SU-DHL-6 (cell line): ENCODE measurements around the gene MGMT.

Experiments used
- H2AFZ ChIP-seq: fragments of 200-600 bp; sonication (generic); 2 replicates; pipeline ENCODE4 v1.6.1; 2014; ENCODE audit warnings: low read depth, mild to moderate bottlenecking, moderate library complexity, mixed read lengths, antibody characterized with exemption, low read length; ENCODE audit not compliant: severe bottlenecking
- H3F3A ChIP-seq: fragments of 200-600 bp; shearing (Covaris generic); 2 replicates; pipeline ENCODE4 v1.6.0; 2016; ENCODE audit warnings: antibody characterized with exemption, mild to moderate bottlenecking; ENCODE audit not compliant: insufficient read depth
- H3K27ac ChIP-seq: fragments of 200-600 bp; sonication (generic); 2 replicates; pipeline ENCODE4 v1.5.1; 2016; ENCODE audit warnings: low read depth, mild to moderate bottlenecking, low read length, moderate library complexity, mixed read lengths
- H3K27me3 ChIP-seq: fragments of 200-600 bp; sonication (generic), shearing (Covaris generic); 2 replicates; pipeline ENCODE4 v1.6.0; 2014; ENCODE audit warnings: mild to moderate bottlenecking, low read length
- H3K36me3 ChIP-seq: fragments of 200-600 bp; sonication (generic); 2 replicates; pipeline ENCODE4 v1.6.1; 2014; ENCODE audit warnings: mild to moderate bottlenecking, low read length, mixed read lengths
- H3K4me2 ChIP-seq: fragments of 300-600, 200-600 bp; shearing (Covaris generic), sonication (generic); 2 replicates; pipeline ENCODE4 v1.6.0; 2014; ENCODE audit warnings: low read length, low read depth, mild to moderate bottlenecking; ENCODE audit not compliant: poor library complexity, severe bottlenecking
- H3K4me3 ChIP-seq: fragments of 200-600 bp; sonication (generic); 2 replicates; pipeline ENCODE4 v1.5.1; 2014; ENCODE audit warnings: antibody characterized with exemption, low read length, mild to moderate bottlenecking, mixed read lengths; ENCODE audit not compliant: insufficient read depth, poor library complexity, severe bottlenecking
- H3K79me2 ChIP-seq: fragments of 200-600 bp; sonication (generic); 2 replicates; pipeline ENCODE4 v1.6.1; 2014; ENCODE audit warnings: mild to moderate bottlenecking, low read length, moderate library complexity; ENCODE audit not compliant: insufficient read depth
- H3K9ac ChIP-seq: fragments of 200-600 bp; sonication (generic); 2 replicates; pipeline ENCODE4 v1.7.0; 2014; ENCODE audit warnings: mild to moderate bottlenecking, low read length
- H3K9me2 ChIP-seq: fragments of 200-600 bp; sonication (generic); replicated peaks from 2 replicates; pipeline ENCODE4 v1.6.1; 2014; ENCODE audit warnings: low read length; ENCODE audit not compliant: insufficient read depth
- H3K9me3 ChIP-seq: fragments of 200-600 bp; sonication (generic); 2 replicates; pipeline ENCODE4 v1.6.1; 2014; ENCODE audit warnings: low read length, mixed read lengths; ENCODE audit not compliant: insufficient read depth
- H4K20me1 ChIP-seq: fragments of 200-600 bp; sonication (generic); 2 replicates; pipeline ENCODE4 v1.6.1; 2014; ENCODE audit warnings: low read depth, mild to moderate bottlenecking, antibody characterized with exemption, low read length, moderate library complexity, mixed read lengths
- EZH2phosphoT487 ChIP-seq: fragments of 200-600 bp; sonication (generic), shearing (Covaris generic); conservative IDR thresholded peaks from 2 replicates; pipeline ENCODE4 v1.6.1; 2018; ENCODE audit warnings: mild to moderate bottlenecking, antibody characterized with exemption, low read length, moderate library complexity, mixed read lengths
- TF ChIP-seq, protein P1 (sequence below): fragments of 200-600 bp; sonication (generic); IDR thresholded peaks from one replicate; pipeline ENCODE4 v1.5.1; 2017; ENCODE audit warnings: antibody characterized with exemption, mild to moderate bottlenecking, low read length, moderate library complexity; ENCODE audit not compliant: insufficient read depth, poor library complexity, severe bottlenecking

The MGMT gene

DNA sequence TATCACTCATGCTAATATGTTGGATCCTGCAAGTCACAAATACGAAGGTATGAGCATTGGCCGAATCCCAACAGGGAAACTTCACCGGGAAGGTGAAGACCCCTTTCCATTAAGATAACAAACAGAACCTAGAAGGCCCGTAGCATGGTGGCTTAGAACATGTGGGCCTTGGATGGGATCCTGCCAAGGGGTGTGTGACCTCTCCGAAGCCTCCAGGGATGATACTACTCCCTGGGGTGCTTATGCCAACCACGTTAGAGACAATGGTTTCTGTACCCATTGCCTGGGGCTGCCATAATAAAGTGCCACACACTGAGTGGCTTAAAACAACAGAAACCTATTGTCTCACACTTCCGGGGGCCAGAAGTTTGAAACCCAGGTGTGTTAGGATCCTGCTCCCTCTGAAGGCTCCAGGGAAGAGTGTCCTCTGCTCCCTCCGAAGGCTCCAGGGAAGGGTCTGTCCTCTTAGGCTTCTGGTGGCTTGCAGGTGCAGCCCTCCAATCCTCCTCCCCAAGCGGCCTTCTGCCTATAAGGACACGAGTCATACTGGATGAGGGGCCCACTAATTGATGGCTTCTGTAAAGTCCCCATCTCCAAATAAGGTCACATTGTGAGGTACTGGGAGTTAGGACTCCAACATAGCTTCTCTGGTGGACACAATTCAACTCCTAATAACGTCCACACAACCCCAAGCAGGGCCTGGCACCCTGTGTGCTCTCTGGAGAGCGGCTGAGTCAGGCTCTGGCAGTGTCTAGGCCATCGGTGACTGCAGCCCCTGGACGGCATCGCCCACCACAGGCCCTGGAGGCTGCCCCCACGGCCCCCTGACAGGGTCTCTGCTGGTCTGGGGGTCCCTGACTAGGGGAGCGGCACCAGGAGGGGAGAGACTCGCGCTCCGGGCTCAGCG lies 992 bp upstream of the MGMT start:
- Histone ChIP-seq H3K4me3 (no peak overlapping the region), H3K79me2 (no peaks in the 10 kb centered on the region), H3K36me3 (no peaks in the 10 kb centered on the region), H3K9me2 (no peaks in the 10 kb centered on the region), H3F3A (no peaks in the 10 kb centered on the region), H2AFZ (no peak overlapping the region), H3K27ac (no peak overlapping the region), H4K20me1 (no peaks in the 10 kb centered on the region), H3K9ac (no peak overlapping the region), H3K9me3 (no peaks in the 10 kb centered on the region), H3K4me2 (no peak overlapping the region), H3K27me3 (no peaks in the 10 kb centered on the region)
- no peak for TF ChIP-seq EZH2phosphoT487
- TF ChIP-seq, protein P1, sequence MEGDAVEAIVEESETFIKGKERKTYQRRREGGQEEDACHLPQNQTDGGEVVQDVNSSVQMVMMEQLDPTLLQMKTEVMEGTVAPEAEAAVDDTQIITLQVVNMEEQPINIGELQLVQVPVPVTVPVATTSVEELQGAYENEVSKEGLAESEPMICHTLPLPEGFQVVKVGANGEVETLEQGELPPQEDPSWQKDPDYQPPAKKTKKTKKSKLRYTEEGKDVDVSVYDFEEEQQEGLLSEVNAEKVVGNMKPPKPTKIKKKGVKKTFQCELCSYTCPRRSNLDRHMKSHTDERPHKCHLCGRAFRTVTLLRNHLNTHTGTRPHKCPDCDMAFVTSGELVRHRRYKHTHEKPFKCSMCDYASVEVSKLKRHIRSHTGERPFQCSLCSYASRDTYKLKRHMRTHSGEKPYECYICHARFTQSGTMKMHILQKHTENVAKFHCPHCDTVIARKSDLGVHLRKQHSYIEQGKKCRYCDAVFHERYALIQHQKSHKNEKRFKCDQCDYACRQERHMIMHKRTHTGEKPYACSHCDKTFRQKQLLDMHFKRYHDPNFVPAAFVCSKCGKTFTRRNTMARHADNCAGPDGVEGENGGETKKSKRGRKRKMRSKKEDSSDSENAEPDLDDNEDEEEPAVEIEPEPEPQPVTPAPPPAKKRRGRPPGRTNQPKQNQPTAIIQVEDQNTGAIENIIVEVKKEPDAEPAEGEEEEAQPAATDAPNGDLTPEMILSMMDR, result no peak

DNA sequence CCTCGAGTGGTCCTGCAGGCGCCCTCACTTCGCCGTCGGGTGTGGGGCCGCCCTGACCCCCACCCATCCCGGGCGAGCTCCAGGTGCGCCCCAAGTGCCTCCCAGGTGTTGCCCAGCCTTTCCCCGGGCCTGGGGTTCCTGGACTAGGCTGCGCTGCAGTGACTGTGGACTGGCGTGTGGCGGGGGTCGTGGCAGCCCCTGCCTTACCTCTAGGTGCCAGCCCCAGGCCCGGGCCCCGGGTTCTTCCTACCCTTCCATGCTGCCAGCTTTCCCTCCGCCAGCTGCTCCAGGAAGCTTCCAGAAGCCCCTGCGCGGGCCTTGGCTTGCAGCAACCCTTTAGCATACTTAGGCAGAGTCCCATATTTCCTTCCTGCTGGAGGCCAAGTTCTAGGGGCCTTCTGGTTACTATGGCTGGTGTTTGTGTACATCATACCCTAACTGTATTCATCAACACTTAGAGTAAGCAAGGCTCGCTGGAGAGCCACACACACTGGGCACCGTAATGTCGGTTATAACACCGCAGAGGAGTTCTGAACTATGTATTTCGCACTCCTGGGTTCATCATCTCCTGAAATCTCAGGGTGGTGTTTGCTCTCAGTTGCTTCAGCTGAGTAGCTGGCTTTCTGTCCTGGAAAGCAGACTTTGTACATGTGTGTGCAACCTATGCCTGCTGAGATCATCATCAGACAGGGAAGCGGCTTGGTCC lies 471 bp downstream of the MGMT start:
- no peak overlapping the region for H3K4me3 ChIP-seq
- H3K79me2 ChIP-seq, result no peaks in the 10 kb centered on the region
- H3K27ac ChIP-seq, result no peak overlapping the region
- no peak for TF ChIP-seq EZH2phosphoT487
- TF ChIP-seq, protein P1, result no peak
- no peaks in the 10 kb centered on the region for H3K27me3 ChIP-seq
- no peaks in the 10 kb centered on the region for H3K9me2 ChIP-seq
- H4K20me1 ChIP-seq, result no peaks in the 10 kb centered on the region
- no peak overlapping the region for H3K4me2 ChIP-seq
- H3K9ac ChIP-seq, result no peak overlapping the region
- no peaks in the 10 kb centered on the region for H3K36me3 ChIP-seq
- H3K9me3 ChIP-seq, result no peaks in the 10 kb centered on the region
- no peak overlapping the region for H2AFZ ChIP-seq
- H3F3A ChIP-seq, result no peaks in the 10 kb centered on the region

DNA sequence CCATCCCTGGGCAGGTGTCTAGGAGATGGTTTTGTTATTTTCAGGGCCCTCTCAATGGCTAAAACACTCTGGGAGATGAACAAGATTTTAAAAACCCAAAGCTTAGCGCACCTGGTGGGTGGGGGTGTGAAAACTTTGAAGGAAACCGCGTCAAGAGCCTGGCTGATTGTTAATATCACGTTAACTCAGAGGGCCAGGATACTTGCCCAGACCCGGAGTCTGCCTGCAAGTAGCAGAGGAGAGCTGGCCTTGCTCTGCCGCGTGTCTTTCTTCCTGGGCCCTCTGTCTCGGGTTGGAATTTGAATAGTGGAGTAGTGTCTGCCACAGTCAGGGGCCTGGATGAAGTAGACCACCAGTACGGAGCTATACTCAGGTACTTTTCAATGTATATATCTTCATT lies 1.1 kb downstream of the MGMT start:
- Histone ChIP-seq H3K9ac (no peak overlapping the region), H3K9me2 (no peaks in the 10 kb centered on the region), H3K27ac (no peak overlapping the region), H3K4me2 (no peak overlapping the region), H3K4me3 (no peak overlapping the region), H4K20me1 (no peaks in the 10 kb centered on the region), H3K9me3 (no peaks in the 10 kb centered on the region), H3K36me3 (no peaks in the 10 kb centered on the region), H3K79me2 (no peaks in the 10 kb centered on the region), H3F3A (no peaks in the 10 kb centered on the region), H2AFZ (no peak overlapping the region), H3K27me3 (no peaks in the 10 kb centered on the region)
- TF ChIP-seq, protein P1, result no peak
- no peak for TF ChIP-seq EZH2phosphoT487
